ENCODE results near the gene TES.

DNA sequence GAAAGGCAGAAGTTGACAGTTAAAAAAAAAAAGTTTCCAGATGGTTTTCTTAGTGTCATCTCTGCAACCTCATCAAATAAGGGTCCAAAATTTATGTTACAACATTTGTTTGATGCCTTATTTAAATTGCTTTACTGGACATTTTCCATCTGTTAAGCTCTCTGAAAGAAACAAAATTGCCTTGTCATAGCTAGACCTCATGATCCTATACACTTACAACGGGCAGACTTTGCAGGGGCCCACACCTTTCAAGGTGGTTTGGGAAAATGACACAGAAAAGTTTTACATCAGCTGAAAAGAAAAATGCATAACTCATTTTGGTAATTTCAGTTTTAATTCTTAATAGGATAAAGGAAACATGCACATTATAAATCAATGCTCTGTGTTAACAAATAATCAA is 1.4 kb upstream of the TES start:
- TF ChIP-seq, protein P1, sequence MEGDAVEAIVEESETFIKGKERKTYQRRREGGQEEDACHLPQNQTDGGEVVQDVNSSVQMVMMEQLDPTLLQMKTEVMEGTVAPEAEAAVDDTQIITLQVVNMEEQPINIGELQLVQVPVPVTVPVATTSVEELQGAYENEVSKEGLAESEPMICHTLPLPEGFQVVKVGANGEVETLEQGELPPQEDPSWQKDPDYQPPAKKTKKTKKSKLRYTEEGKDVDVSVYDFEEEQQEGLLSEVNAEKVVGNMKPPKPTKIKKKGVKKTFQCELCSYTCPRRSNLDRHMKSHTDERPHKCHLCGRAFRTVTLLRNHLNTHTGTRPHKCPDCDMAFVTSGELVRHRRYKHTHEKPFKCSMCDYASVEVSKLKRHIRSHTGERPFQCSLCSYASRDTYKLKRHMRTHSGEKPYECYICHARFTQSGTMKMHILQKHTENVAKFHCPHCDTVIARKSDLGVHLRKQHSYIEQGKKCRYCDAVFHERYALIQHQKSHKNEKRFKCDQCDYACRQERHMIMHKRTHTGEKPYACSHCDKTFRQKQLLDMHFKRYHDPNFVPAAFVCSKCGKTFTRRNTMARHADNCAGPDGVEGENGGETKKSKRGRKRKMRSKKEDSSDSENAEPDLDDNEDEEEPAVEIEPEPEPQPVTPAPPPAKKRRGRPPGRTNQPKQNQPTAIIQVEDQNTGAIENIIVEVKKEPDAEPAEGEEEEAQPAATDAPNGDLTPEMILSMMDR (IDR thresholded peaks at IDR 0.05): no peak
- TF ChIP-seq POLR2A (IDR thresholded peaks at IDR 0.05): no peak

All from body of pancreas (tissue), 4 donors.